DMS53 treated with DMSO at 0.1 percent for 48 hours (cell line): ENCODE measurements around the gene ENPP3.
"Not testable (repeated sequence)": the region's sequence is repeated elsewhere in the genome, so short reads cannot be mapped to it uniquely, and the experiment has no call there.

Experiments
- DNase-seq: peaks from one replicate; lab custom pipeline; 2025; ENCODE audit not compliant: unreplicated experiment; lab: John Stamatoyannopoulos, UW

Gene ENPP3

GRCh38 chr6:131683479-131683878, 46.4 kb downstream of the ENPP3 start:
- DNase-seq = no peak

- DNase-seq = no peak
Measured at GRCh38 chr6:131685266-131685780, 48.2 kb downstream of the ENPP3 start.

GRCh38 chr6:131687022-131687421, 49.9 kb downstream of the ENPP3 start:
- no peak for DNase-seq

GRCh38 chr6:131688286-131688685, 51.2 kb downstream of the ENPP3 start:
- DNase-seq = no peak

DNA sequence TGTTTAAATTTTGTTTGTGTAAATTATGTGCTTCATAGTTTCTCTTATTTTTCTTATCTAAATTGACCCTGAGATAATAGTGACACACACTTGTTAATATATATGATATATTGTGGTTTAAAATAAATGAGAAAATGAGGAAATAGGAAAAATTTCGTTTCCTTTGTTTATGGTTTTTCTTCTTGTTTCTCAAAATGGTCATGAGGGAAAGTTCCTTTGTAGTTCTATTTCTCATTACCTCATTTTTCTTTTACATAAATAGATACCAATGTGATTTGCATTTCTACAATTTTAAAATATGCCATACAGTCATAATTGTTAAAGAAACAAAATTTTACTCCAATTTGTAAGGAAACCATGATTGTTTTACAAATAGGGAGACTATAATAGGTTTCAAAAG, 54.9 kb downstream of the ENPP3 start:
- DNase-seq = no peak

- DNase-seq = no peak
Measured at GRCh38 chr6:131692589-131692988, 55.5 kb downstream of the ENPP3 start.

DNA sequence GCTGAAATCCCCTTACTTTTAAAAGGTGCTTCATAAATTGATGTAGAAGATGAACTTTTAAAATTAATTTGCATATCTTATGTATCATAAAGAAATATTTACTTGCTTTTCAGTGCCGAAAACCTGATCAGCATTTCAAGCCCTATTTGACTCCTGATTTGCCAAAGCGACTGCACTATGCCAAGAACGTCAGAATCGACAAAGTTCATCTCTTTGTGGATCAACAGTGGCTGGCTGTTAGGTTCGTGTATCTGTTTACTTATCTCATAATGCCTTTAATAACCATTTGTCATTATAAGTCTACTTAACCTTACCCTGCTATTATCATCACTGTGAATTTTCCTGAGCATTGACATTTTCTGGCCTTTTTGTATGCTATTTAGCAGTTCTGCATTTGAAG, 56.3 kb downstream of the ENPP3 start:
- DNase-seq = no peak

- peak; percentile 49 for DNase-seq
Measured at GRCh38 chr6:131694832-131695426, 57.8 kb downstream of the ENPP3 start.

DNA sequence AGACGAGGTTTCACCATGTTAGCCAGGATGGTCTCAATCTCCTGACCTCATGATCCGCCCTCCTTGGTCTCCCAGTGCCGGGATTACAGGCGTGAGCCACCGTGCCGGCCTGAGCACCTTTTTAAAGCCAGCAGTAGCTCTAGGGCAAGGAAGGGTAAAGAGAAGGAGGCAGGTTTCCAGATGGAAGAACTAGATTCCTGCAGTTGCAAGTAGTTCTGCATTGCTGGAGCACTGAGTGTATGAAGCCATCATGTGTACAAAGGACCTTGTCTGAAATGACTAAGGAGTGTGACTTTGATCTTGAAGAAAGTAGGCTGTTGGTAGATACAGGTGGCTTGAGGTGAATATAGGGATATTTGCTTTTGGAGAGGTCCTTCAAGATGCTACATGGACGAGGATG, 59.9 kb downstream of the ENPP3 start:
- DNase-seq = no peak

DNA sequence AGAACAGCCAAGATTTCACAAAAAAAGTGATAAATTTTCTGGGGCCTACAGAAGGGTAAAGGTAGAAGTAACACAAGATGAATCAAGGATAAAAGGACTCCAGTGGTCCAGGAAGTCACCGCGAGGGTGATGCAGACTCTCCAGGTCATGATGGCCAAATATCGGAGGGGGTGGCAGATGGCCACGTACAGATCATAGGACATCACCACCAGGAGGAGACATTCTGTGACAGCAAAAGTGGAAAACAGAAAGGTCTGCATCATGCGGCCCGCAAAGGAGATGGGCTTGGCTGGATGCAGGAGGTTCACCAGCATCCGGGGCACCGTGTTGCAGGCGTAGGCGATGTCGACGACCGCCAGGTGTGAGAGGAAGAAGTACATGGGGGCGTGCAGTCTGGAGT, 63.7 kb downstream of the ENPP3 start:
- DNase-seq = not testable (repeated sequence)

DNA sequence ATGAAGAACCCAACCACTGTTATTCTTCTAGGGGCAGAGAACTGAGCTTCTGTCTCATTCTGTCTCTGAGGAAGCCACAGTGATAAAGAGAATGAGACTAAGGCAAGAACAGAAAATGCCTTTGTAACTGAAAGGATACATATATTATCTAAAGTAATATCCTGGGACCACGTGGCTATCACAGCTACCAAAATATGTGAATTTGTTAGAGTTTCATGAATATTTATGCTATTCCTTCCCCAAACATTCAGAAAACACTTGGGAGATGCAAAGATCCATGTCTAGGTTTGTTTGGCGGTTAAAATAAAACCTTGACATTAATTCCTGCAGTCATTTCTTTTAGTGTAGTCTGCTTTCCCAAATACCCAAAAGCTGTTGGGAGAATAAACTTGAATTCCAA, 66.8 kb downstream of the ENPP3 start:
- DNase-seq = not testable (repeated sequence)

DNA sequence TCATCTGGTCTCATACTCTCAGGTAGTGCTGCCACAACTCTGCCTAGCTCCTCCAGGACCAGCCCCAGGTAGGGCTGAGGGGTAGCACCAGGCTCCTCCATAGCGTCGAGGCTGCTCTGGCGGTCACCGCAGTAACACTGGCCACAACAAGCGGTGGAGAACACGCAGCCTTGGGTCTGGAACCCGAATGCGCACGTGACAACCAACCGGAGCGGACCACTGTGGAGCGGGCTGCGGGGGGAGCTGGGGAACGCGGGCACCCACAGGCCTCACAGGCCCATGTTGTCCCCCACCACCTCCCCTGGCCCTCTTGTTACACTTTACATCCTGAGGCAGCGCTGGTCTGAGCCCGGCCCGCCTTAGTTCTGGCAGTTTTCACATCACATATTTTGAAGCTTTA, 73.8 kb downstream of the ENPP3 start, which contains the start of gene CTAGE9:
TSS of gene CTAGE9 (minus strand) at position 101 of the 400 bp plus-strand sequence. CDS start at position 101, 0 bp downstream.
- DNase-seq = not testable (repeated sequence)

DNA sequence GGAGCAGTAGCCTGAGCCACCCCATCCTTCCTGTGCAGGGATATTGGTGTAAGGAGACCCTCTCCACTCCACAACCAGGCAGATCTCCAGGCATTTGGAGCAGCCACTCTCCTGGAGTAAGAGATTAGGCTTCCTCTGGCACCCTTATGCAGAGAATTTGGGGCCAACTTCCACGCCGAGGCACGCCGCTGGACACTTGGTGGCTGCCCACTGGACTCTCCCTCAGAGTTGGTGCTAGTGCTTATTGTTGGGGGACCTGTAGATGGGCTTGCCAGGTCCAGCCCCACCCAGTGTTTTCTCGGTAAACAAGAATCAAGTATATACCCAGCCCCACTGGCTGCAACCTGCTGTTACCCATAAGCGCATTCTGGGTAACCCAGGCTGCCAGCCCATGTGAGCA, 78.5 kb downstream of the ENPP3 start:
- not testable (repeated sequence) for DNase-seq

- DNase-seq = no peak
Measured at GRCh38 chr6:131717836-131718542, 80.9 kb downstream of the ENPP3 start.

DNA sequence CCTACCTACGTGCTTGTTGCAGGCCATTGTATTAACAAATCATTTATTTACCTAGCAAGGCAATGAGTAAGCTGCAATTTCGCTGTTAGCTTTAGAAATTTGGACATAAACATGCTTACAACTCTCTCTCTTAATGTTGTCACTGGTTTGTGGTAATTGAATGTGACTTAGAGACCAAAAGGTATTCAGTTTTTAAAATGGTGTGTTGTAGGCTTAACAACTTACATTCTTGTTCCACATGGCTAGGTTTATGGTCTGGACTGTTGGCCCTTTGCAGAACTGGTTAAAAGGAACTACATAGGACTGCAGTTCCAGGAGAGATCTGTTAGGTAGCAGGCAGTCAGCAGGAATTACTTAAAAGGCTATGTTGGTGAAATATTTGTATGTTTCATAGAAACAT, 84.1 kb downstream of the ENPP3 start:
- DNase-seq = no peak

GRCh38 chr6:131724114-131724513, 87.0 kb downstream of the ENPP3 start:
- DNase-seq = no peak

DNA sequence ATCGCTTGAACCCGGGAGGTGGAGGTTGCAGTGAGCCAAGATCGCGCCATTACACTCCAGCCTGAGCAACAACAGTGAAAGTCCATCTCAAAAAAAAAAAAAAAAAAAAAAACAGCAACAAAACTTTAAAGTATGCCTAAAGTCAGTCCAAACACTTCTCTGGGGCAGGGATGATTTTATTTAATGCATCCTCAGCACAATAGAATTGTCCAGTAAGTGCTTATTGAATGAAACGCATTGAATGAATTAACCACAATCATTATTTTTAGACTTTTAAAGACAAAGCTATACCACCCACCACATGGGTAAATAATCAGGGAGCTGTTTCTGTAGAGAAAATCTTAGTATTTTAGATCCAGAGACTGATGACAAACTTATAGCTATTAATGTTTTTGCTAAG, 90.4 kb downstream of the ENPP3 start:
- no peak for DNase-seq

DNA sequence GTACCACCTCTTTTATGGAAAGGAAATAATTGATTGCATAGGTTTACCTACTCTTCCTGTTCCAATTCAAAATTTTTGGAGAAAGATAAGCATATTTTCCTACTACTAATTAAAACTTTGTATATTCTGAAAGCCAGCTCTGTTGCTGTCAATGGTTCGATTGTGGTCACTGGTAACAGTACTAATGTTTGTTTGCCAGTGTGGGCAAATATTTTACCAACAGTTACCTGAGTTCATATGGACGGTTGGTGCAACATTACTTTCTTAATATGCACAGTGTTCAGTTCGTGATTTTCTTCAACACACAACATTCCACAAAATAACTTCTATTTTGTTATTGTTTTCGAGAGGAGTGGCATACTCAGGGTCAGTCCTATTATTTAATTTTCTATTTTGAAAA, 90.8 kb downstream of the ENPP3 start:
- DNase-seq = no peak

GRCh38 chr6:131728296-131728939, 91.3 kb downstream of the ENPP3 start:
- DNase-seq = no peak

- no peak for DNase-seq
Measured at GRCh38 chr6:131729550-131729949, 92.4 kb downstream of the ENPP3 start.

DNA sequence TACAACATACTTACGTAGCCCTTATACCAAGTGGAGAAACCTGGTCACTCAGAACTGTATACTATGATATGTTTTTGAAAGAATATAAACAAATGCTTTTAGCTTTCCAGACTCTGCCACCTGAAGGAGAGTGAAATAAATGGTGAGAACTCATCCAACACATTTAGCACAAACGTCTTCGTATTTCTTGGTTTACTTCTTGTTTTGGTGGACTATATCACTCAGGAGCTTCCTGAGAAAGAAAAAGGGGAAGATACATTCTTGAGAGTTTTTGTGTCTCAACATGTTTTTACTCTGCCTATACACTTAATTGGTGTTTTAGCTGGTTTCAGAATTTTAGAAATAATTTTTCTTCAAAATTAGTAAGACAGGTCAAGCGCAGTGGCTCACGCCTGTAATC, 93.2 kb downstream of the ENPP3 start:
- DNase-seq = no peak

- DNase-seq = no peak
Measured at GRCh38 chr6:131731224-131731623, 94.1 kb downstream of the ENPP3 start.
